HG03135 (cell line): ENCODE data around the gene TIE1.

Source experiments
- ATAC-seq: cut with Tn5 transposase; IDR thresholded peaks from one replicate; pipeline ENCODE4 v1.9.1; 2021; ENCODE audit warnings: mild to moderate bottlenecking, moderate library complexity; ENCODE audit not compliant: unreplicated experiment

Gene TIE1

GRCh38 chr1:43273708-43274107, 27.1 kb upstream of the TIE1 start:
- ATAC-seq = no peak

DNA sequence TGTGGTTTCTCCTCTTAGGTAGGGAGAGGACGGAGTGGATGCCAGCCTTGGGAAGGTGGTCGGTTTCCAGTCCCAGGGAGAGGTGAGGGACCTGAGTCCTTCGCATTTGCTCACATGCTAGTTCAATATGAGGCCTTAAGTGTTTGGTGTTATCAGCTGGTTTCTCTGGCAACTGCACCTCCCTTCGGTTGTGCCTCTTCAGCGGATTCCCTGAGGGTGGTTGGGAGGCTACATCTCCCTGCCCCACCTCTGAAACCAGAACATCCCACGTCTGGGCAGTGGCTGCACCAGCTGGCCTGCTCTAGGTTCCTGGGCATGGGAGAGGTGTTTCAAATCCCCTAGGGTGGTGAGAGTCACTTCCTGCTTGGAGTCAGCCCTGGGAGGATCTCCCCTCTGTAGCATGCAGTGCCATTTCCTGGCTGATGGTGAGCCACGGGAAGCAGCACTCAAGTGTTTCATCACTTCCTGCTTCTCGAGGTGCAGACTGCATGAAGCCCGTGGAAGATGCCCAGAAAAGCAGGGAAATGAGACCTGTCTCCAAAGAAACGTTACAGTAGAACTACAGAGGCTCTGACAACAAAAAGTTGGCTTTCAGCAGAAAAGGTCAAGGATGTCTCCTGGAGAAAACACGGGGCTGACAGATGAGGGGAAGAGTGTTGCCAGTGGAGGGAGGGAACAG, 26.5 kb upstream of the TIE1 start:
- no peak for ATAC-seq

DNA sequence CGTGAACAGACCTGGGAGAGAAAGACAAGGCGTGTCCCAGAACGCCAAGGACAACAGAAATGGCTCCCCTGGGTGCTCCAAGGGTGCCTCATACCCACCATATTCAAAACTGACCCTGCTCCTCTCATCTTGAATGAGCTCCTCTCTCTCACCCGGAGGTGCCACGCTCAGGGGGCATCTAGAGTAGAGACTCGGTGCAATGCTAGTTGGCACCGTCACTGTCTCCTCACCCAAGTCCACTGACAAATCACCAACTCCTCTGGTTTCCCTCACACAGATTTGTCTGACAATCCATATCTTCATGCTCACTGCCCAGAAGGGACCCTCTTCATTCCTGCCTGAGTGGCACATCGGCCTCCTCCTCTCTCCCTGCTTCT, 26.0 kb upstream of the TIE1 start:
- no peak for ATAC-seq

DNA sequence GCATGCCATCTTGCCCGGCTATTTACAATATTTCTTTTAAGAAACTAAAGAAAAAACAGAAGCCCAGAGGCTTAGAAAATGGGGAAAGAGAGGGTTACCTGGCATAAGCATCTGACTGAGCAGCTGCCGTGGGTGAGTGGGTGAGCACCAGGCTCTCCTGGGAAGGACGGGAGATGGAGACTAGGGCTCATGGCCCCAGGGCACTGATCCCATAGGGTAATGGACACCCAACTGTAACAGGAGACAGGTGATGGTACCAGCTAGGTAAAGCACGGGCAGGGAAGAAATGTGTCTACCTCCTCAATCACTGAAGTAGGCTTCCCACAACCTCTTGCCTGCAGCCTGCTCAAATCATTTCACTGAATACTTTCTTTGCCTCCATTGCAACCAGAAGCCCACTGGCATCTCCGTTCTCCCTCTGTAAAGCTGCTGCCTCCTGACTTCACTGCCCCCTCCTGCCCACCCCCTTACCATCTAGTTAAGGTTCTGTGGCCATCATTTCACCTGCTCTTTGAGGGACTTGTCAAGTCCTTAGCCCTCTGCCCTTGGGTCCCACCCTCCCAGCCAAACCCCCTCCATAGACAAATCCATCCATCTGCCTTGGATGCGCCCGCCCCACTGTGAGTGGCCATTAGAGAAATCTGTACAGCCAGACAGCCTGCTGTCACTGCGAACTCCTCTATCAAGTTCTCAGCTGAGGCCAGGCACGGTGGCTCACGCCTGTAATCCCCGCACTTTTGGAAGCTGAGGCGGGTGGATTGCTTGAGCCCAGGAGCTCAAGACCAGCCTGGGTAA, 24.8 kb upstream of the TIE1 start:
- ATAC-seq = no peak

- no peak for ATAC-seq
Measured at GRCh38 chr1:43276673-43277072, 24.1 kb upstream of the TIE1 start.

DNA sequence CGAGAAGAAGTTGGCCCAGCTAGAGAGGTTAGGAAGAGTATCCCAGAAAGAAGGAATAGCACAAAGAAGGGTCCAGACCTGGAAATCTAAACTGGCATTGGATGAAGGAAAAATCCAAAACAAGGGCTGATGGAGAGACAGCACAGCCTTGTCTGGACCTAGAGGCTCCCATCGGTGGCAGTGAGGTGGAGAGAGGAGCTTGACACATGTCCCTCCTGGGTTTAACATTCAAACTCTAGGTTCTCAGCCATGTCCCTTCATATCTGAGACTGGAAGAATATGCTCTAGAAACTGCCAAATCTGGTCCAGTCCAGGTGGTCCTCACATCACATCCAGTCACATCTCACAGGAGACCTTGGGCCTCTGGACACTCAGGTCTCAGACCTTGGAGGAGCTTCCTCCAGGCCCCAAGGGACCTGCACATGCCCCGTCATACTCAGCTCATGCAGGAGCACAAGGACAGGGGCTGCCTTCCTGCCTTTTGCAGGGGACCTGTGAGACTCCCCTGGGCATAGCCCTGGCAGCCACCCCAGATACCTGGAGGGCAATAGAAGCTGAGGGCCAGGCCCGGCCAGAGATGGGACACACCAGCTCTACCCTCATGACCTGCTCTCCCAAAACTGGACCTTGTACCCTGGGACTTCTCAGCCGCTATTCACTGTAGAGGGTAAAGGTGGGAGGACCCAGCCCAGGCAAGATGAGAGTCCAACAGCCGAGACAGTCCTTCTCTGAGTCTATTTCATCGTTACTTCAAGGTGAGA, 23.5 kb upstream of the TIE1 start:
- no peak for ATAC-seq

- ATAC-seq = no peak
Measured at GRCh38 chr1:43279161-43279560, 21.6 kb upstream of the TIE1 start.

DNA sequence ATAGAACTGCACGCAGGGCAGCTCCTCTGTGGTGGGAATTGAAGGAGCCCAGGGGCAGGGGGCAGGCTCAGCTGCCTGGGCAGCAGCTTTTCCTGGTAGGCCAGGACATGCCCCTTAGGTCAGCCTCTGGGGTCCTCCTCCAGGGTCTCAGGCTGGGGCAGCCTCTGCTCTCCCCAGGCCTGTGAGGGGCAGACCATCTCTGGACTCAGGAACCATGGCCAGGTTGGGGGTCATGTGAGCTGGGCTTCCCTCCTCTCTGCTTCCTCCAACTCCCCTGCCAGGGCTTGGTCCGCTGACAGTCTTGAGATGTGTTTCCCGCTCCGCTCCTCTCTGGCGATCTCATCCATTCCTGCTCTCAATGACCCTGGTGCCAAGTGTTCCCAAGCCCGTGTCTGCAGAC, 21.1 kb upstream of the TIE1 start:
- ATAC-seq = no peak

- no peak for ATAC-seq
Measured at GRCh38 chr1:43280692-43281091, 20.1 kb upstream of the TIE1 start.

- ATAC-seq = no peak
Measured at GRCh38 chr1:43282220-43283195, 18.3 kb upstream of the TIE1 start.

DNA sequence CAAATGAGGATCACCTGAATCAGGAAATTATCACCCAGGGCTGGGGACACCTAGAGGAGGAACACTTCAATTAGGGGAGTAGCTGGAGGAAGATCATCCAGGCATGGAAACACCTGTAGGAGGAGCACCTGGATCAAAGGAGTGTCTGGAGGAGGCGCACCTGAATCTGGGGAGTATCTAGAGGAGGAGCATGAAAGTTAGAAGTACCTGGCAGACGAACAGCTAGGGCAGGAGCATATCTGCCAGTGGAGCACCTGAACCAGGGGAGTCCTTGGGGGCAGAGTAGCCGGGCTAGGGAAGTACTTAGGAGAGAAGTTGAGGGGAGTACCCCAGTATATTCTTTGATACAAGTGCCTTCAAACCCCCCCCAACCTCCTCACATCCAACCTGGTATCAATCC, 16.7 kb upstream of the TIE1 start:
- no peak for ATAC-seq

DNA sequence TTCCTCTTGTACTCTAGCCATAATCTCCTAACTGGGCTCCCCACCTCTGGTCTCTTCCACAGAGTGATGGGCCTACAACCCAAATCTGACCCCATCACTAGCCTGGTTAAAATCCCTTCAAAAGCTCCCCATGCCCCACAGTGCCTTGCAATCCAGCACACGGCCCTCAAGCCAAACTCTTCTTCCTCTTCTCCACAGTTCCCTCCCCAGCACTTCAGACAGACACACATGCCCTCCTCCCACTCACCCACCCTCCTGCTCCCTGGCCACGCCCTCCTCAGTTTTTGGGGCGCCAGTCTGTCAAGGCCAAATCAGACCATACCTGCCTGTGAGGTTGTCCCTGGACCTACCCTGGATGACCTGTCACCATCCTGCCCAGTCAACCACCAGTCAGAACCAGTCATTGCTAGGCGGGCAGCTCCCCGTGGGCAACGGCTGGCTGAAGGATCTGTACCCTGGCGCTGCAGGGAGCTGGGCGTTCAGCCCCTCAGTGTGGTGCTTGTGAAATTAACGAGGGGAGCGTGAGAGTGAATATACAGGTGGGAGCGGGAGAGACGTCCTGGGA, 16.2 kb upstream of the TIE1 start:
- no peak for ATAC-seq

- no peak for ATAC-seq
Measured at GRCh38 chr1:43285269-43285990, 15.4 kb upstream of the TIE1 start, which contains the start of gene C1orf210. C1orf210 (minus strand) TSS chr1:43285581; CDS start chr1:43283270, 2,311 bp downstream.

DNA sequence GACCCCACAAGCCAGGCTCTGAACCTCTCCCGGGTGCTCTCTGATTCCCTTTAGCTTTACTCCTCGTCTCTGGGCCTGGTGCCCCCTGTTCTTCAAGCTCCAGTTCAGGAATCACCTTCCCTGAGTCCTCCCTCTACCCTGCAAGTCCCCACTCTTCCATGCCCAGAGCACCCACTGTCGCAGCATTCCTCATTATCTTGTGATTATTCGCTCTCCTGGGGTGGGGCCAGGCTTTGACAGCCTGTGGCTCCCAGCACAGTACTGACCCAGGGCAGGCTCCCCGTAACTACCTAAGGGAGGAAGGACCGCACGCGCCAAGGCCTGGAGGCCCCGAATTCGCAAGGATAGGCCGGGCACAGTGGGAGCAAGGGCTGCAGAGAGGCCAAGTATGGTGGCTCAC, 14.7 kb upstream of the TIE1 start:
- no peak for ATAC-seq

GRCh38 chr1:43286533-43286932, 14.2 kb upstream of the TIE1 start:
- ATAC-seq = no peak

DNA sequence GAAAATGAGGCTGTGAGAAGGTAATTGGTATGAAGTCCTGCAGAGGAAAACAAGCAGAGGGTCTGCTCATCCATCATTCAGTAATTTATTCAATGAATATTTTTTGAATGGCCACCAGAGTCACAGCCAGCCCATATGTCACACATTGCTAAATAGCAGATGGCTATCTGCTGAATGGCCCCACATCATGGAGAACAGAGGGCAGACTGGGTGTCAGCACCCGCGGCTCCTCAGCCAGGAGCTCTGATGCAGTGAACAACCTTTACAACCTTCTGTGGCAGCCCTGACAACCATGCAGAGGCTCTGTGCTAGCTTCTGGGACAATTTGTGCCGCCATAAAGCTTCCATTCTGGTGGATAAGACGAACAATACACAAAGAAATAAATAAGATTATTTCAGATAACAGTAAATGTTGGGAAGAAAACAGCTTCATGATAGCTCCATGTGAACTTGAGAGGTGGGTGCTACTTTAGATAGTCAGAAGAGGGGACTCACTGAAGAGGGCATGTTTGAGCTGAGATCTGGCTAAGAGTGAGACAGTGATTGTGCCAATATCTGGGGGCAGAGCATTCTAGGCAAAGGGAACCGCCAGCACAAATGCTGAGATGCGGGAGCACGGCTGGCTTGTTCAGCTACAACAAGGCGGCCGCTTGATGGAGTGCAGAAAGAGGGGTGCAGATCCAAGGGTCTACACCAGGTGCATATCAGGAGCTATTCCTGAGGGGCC, 12.6 kb upstream of the TIE1 start:
- no peak for ATAC-seq

- ATAC-seq = no peak
Measured at GRCh38 chr1:43288785-43289706, 11.7 kb upstream of the TIE1 start.

DNA sequence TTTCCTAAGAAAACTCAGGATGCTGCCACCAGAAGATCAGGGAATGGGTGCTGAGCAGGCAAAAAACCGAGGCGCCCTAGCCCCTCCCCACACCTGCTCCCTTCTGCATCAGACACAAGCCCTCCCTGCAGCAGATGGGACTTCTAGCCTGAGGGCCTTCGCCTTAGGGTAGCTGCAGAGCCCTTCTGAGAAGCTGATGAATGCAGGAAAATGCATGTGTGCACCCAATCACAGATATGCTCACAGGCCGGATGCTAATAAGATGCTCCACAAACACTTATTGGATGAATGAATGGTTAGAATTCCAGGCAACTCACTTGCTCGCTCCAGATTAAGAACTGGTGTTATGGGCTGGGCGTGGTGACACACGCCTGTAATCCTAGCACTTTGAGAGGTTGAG, 8.6 kb upstream of the TIE1 start:
- ATAC-seq = no peak
